Measurements from ENCODE around the gene TCEANC2.

TCEANC2 gene

DNA sequence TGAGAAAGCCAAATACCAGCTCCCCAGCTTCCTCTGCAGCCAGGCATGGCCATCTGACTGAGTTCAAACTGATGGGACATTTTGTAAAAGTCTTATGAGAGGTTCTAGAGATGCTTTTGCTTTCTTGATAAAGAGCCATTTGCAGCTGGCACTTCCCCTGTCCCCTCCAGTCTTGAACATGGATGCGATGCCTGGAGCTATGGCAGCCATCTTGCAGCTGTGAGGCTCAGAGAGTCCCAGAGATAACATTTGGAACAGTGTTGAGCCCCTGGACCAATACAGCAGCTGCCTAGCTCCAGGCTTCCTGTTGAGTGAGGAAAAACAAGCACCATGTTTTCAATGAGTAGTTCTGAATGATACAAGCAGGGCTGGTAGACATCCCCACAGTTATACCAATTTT, 85.6 kb downstream of the TCEANC2 start:
- DNase-seq = no peak

GRCh38 chr1:54139711-54140110, 86.3 kb downstream of the TCEANC2 start:
- DNase-seq = no peak

DNA sequence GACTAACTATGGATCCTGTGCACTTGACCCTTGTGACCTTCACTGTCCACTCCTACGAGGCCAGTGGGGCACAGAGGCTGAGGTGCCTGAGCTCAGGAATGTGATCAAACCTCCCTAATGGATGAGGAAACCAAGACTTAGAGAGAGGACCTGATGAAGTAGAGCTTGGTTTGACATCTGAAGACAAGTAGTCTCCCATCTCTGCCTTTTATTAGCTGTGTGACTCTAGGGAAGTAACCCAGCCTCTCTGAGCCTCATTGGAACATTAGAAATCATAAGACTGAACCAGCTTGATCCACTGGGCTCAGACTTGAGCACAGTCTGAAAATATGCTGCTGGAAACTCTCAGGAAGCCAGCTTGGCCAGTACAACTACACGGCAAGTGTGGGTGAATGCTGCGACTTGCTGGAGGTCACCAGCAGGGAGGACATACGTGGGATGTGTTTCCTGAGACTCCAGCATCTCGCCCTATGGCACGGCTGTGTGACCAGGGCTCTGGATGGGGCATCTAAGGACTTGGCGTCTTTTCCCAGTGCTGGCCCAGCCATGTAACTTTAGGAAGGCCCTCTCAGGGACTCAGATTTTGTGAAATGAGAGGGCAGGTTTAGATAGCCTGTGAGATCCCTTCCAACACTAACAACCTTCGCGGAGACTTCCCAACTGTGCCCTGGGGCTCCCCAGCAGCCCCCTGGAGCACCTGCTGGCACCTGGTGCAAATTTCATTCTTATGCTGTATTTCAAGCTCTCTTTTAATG, 88.9 kb downstream of the TCEANC2 start:
- no peak for DNase-seq

DNA sequence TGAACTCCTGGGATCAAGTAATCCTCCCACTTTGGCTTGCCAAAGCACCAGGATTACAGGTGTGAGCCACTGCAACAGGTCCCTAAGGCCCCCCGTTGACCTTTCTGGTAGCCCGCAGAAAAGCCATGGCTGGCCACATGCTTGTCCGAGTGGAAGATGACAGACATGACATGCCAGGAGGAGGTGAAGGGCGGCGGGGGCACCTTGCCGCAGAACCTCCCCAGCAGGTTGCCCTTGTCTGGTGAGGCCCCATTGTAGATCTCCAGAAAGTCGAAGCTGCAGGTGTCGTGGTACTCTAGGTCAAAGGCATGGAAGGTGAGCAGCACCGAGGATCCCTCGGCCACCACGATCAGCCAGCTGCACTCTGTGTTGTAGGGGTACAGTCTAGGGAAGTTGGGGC, 91.0 kb downstream of the TCEANC2 start:
- DNase-seq = no peak

DNA sequence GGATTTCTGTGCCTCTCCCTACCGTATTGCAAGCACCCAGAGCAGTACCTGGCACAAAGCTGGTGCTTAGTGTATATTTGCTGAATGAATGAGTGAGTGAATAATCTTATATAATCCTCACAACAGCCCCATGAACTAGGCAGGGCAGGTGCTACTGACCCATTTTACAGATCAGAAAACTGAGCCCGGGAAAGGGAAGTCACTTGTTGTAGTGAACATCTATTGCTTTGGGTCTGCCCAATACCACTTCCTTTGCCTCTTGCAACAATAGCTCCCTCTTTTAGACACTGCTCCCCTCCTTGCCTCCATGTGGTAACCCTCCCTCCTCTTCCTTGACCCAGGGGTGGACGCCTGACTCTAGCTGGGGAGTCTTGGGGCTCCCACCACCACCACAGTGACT, 96.3 kb downstream of the TCEANC2 start:
- no peak for DNase-seq

- no peak for DNase-seq
Observed at GRCh38 chr1:54151013-54151412, 97.6 kb downstream of the TCEANC2 start.

DNA sequence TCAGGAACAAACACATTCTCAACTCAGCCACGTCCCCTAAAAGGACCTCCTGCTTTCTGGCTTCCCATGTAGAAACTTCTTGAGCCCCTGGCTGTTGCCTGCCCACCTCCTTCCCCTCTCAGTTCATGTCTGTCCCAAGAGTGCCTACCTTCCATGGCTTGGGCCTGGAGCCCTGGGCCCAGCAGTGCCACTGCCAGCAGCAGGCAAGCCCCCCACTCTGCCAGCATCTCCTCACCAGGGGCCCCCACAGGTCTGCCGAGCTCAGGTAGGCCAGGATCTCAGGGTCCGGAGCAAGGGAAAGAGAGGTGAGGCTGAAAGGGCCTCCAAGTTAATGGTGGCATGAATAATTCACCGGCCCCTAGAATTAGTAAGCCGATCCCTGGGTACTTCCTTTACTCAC, 99.3 kb downstream of the TCEANC2 start, which contains the start of gene CDCP2:
TSS of gene CDCP2 (minus strand) at position 305 of the 400 bp plus-strand sequence. CDS start at position 227, 78 bp downstream.
- DNase-seq = no peak

GRCh38 chr1:54153535-54154439, 100.4 kb downstream of the TCEANC2 start:
- DNase-seq = no peak

Data from activated CD8-positive, alpha-beta memory T cell treated with anti-CD3 and anti-CD28 coated beads, Interleukin-2, amount 50 U/mL, for 4 hours (primary cell).